ENCODE data around the gene OTUB1. TPM values are rescaled to one million over a fixed set of nuclear protein-coding genes. Genes with fewer than 3 reads are reported as not detected.
A peak's percentile ranks its signal among the peaks of the same experiment; 100 is the strongest.

The OTUB1 gene
- total and polyA plus RNA-seq, 9 of the 15 experiments (the other 6 are each of a cell fraction or from before 2014, with no cell fraction given), result 29.5 to 134 (median 66.1) TPM

GRCh38 chr11:63986156-63986931 lies at the start of gene OTUB1 (continued):
- TF ChIP-seq TEAD1 (CRISPR knock-in tag; IDR thresholded peaks at IDR 0.05) (no peak), YY1 (IDR thresholded peaks at IDR 0.05; ENCODE audit: borderline replicate concordance in 1 of 3, control insufficient read depth in 1 of 3, extremely low read depth in 1 of 3, insufficient read depth in 3 of 3, insufficient read length in 1 of 3, insufficient replicate concordance in 2 of 3, low read depth in 1 of 3, low read length in 2 of 3) (peak; percentile 87 to 96 (median 95)), RREB1 (CRISPR knock-in tag; IDR thresholded peaks at IDR 0.05) (peak; percentile 82; the same call in 1 of the 2 replicates), NR2F6 (CRISPR knock-in tag; IDR thresholded peaks at IDR 0.05) (no peak), SP1 (CRISPR knock-in tag; IDR thresholded peaks at IDR 0.05) (peak; percentile 82), RBM25 (IDR thresholded peaks at IDR 0.05; ENCODE audit: low read depth, low read length, severe bottlenecking) (no peak), ELF1 (tag; IDR thresholded peaks at IDR 0.05) (peak; percentile 99)
- TF ChIP-seq, protein P1, sequence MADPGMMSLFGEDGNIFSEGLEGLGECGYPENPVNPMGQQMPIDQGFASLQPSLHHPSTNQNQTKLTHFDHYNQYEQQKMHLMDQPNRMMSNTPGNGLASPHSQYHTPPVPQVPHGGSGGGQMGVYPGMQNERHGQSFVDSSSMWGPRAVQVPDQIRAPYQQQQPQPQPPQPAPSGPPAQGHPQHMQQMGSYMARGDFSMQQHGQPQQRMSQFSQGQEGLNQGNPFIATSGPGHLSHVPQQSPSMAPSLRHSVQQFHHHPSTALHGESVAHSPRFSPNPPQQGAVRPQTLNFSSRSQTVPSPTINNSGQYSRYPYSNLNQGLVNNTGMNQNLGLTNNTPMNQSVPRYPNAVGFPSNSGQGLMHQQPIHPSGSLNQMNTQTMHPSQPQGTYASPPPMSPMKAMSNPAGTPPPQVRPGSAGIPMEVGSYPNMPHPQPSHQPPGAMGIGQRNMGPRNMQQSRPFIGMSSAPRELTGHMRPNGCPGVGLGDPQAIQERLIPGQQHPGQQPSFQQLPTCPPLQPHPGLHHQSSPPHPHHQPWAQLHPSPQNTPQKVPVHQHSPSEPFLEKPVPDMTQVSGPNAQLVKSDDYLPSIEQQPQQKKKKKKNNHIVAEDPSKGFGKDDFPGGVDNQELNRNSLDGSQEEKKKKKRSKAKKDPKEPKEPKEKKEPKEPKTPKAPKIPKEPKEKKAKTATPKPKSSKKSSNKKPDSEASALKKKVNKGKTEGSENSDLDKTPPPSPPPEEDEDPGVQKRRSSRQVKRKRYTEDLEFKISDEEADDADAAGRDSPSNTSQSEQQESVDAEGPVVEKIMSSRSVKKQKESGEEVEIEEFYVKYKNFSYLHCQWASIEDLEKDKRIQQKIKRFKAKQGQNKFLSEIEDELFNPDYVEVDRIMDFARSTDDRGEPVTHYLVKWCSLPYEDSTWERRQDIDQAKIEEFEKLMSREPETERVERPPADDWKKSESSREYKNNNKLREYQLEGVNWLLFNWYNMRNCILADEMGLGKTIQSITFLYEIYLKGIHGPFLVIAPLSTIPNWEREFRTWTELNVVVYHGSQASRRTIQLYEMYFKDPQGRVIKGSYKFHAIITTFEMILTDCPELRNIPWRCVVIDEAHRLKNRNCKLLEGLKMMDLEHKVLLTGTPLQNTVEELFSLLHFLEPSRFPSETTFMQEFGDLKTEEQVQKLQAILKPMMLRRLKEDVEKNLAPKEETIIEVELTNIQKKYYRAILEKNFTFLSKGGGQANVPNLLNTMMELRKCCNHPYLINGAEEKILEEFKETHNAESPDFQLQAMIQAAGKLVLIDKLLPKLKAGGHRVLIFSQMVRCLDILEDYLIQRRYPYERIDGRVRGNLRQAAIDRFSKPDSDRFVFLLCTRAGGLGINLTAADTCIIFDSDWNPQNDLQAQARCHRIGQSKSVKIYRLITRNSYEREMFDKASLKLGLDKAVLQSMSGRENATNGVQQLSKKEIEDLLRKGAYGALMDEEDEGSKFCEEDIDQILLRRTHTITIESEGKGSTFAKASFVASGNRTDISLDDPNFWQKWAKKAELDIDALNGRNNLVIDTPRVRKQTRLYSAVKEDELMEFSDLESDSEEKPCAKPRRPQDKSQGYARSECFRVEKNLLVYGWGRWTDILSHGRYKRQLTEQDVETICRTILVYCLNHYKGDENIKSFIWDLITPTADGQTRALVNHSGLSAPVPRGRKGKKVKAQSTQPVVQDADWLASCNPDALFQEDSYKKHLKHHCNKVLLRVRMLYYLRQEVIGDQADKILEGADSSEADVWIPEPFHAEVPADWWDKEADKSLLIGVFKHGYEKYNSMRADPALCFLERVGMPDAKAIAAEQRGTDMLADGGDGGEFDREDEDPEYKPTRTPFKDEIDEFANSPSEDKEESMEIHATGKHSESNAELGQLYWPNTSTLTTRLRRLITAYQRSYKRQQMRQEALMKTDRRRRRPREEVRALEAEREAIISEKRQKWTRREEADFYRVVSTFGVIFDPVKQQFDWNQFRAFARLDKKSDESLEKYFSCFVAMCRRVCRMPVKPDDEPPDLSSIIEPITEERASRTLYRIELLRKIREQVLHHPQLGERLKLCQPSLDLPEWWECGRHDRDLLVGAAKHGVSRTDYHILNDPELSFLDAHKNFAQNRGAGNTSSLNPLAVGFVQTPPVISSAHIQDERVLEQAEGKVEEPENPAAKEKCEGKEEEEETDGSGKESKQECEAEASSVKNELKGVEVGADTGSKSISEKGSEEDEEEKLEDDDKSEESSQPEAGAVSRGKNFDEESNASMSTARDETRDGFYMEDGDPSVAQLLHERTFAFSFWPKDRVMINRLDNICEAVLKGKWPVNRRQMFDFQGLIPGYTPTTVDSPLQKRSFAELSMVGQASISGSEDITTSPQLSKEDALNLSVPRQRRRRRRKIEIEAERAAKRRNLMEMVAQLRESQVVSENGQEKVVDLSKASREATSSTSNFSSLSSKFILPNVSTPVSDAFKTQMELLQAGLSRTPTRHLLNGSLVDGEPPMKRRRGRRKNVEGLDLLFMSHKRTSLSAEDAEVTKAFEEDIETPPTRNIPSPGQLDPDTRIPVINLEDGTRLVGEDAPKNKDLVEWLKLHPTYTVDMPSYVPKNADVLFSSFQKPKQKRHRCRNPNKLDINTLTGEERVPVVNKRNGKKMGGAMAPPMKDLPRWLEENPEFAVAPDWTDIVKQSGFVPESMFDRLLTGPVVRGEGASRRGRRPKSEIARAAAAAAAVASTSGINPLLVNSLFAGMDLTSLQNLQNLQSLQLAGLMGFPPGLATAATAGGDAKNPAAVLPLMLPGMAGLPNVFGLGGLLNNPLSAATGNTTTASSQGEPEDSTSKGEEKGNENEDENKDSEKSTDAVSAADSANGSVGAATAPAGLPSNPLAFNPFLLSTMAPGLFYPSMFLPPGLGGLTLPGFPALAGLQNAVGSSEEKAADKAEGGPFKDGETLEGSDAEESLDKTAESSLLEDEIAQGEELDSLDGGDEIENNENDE (IDR thresholded peaks at IDR 0.05; ENCODE audit: low read depth, low read length), result no peak

Data from K562 (cell line).